ENCODE results near the gene ATF4.

Gene ATF4

DNA sequence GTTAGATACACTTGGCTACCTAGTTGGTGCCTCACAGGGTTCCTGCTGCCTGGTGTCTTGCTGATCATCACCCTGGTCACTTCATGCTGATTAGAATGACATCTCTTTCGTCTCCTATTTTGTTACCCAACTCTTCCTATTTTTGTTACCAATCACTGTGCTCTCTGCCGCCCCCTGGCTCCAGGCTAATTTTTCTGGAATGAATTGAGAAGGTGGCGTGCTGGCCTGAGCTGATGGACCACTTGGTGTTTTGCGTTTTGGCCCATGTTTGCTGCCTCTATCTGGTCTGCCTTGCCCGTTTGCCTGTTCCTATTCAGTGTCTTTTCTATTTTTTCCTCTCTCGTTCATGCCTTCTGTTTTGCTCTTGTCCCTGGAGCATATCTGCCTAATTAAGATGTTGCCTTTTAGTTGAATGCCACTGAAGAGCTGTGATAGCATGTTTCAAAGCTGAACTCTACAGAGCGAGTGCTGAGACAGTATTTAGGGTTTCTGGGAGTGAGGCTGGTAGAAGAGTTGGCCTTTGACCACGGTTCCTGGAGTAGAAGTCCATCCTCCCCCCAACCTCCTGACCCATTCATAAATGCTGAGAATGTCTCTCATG is 5.9 kb upstream of the ATF4 start:
- Histone ChIP-seq H3K9me2 (replicated peaks; ENCODE audit: insufficient read depth, low read length) (no peaks in the 10 kb centered on the region), H3K36me3 (ENCODE audit: low read length) (peaks cover 13% of the 10 kb centered on the region; the same call in 1 of the 2 replicates), H3K27ac (ENCODE audit: low read depth, low read length) (no peak overlapping the region), H3K4me3 (ENCODE audit: insufficient read depth, low read length, poor library complexity, severe bottlenecking) (no peak overlapping the region), H3K9me3 (ENCODE audit: insufficient read depth, low read length) (no peaks in the 10 kb centered on the region), H3F3A (ENCODE audit: insufficient read depth) (peaks cover 24% of the 10 kb centered on the region), H4K20me1 (ENCODE audit: low read depth, low read length) (no peaks in the 10 kb centered on the region; the same call in 1 of the 2 replicates), H3K79me2 (ENCODE audit: insufficient read depth, low read length) (peaks cover 28% of the 10 kb centered on the region), H3K4me2 (ENCODE audit: low read depth, low read length, poor library complexity, severe bottlenecking) (no peak overlapping the region), H3K27me3 (ENCODE audit: low read length) (no peaks in the 10 kb centered on the region), H2AFZ (ENCODE audit: low read depth, low read length, severe bottlenecking) (no peak overlapping the region), H3K9ac (ENCODE audit: low read length) (no peak overlapping the region)
- no peak for TF ChIP-seq EZH2phosphoT487 (conservative IDR thresholded peaks at IDR 0.05; ENCODE audit: low read length)
- TF ChIP-seq, protein P1, sequence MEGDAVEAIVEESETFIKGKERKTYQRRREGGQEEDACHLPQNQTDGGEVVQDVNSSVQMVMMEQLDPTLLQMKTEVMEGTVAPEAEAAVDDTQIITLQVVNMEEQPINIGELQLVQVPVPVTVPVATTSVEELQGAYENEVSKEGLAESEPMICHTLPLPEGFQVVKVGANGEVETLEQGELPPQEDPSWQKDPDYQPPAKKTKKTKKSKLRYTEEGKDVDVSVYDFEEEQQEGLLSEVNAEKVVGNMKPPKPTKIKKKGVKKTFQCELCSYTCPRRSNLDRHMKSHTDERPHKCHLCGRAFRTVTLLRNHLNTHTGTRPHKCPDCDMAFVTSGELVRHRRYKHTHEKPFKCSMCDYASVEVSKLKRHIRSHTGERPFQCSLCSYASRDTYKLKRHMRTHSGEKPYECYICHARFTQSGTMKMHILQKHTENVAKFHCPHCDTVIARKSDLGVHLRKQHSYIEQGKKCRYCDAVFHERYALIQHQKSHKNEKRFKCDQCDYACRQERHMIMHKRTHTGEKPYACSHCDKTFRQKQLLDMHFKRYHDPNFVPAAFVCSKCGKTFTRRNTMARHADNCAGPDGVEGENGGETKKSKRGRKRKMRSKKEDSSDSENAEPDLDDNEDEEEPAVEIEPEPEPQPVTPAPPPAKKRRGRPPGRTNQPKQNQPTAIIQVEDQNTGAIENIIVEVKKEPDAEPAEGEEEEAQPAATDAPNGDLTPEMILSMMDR (IDR thresholded peaks at IDR 0.05; ENCODE audit: insufficient read depth, low read length, poor library complexity, severe bottlenecking), result peak; percentile 72

DNA sequence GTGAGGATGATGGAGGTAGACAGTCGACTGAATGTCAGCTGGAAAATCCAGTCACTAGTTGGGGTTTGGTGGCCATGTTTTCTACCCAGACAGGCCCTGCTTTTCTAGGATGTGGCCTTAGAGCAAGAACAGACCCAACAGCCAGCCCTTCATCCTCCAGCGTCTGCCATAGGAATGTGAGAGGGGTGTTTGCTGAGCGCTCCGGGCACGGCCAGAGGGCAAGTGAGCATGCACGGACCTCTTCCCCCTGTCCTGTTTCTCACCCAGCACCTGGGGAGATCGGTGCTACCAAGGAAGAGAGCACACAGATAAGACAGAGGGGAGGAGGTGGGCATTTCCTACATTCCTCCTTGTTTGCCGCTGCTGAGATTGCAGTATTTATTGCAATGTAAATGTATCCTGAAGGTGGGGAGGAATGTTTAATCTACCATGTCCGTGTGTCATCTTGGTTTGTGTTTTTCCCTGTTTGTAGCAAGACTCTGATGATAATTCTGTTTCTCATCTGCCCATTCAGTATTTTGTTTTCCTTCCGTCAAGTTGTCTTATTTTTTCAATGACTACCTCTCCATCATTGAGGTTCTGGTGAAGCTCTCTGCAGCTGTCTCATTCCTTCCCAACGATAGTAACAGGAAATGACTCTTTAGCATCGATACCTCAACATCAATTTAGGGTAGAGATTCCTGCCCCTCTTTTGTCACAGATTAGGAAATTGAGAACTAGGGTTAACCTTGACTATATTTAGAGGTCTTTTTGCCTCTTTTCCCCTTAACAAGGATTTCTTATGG is 4.9 kb upstream of the ATF4 start:
- Histone ChIP-seq H3F3A (ENCODE audit: insufficient read depth) (peaks cover 25% of the 10 kb centered on the region), H3K9ac (ENCODE audit: low read length) (no peak overlapping the region), H3K9me2 (replicated peaks; ENCODE audit: insufficient read depth, low read length) (no peaks in the 10 kb centered on the region), H3K4me3 (ENCODE audit: insufficient read depth, low read length, poor library complexity, severe bottlenecking) (no peak overlapping the region), H3K27me3 (ENCODE audit: low read length) (no peaks in the 10 kb centered on the region), H3K4me2 (ENCODE audit: low read depth, low read length, poor library complexity, severe bottlenecking) (no peak overlapping the region), H2AFZ (ENCODE audit: low read depth, low read length, severe bottlenecking) (no peak overlapping the region), H4K20me1 (ENCODE audit: low read depth, low read length) (no peaks in the 10 kb centered on the region; the same call in 1 of the 2 replicates), H3K27ac (ENCODE audit: low read depth, low read length) (no peak overlapping the region), H3K79me2 (ENCODE audit: insufficient read depth, low read length) (peaks cover 30% of the 10 kb centered on the region), H3K36me3 (ENCODE audit: low read length) (peaks cover 13% of the 10 kb centered on the region; the same call in 1 of the 2 replicates), H3K9me3 (ENCODE audit: insufficient read depth, low read length) (no peaks in the 10 kb centered on the region)
- TF ChIP-seq, protein P1 (IDR thresholded peaks at IDR 0.05; ENCODE audit: insufficient read depth, low read length, poor library complexity, severe bottlenecking), result no peak
- TF ChIP-seq EZH2phosphoT487 (conservative IDR thresholded peaks at IDR 0.05; ENCODE audit: low read length), result no peak

DNA sequence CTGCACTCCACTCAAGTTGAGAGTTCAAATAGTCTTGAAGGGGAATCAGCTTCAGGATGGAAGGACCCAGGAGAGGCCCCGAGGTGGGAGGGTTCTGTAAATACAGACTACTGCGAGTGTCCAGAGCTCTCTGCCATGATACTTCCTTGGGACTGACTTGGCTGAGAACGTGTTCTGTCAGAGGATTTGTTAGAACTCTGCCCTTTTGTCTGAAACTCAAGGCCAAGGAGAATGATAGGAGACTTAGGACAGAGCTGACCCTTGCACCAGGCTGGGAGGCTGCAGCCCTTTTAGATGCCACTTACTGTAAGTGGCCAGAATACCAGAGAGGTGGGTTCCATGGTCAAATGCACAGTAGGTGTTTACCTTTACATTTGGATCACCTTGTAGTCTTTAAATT is 2.9 kb upstream of the ATF4 start:
- H2AFZ ChIP-seq (ENCODE audit: low read depth, low read length, severe bottlenecking), result no peak overlapping the region
- H3F3A ChIP-seq (ENCODE audit: insufficient read depth), result peaks cover 44% of the 10 kb centered on the region
- no peak overlapping the region for H3K9ac ChIP-seq (ENCODE audit: low read length)
- H3K9me2 ChIP-seq (replicated peaks; ENCODE audit: insufficient read depth, low read length), result no peaks in the 10 kb centered on the region
- no peak overlapping the region for H3K4me3 ChIP-seq (ENCODE audit: insufficient read depth, low read length, poor library complexity, severe bottlenecking)
- H3K9me3 ChIP-seq (ENCODE audit: insufficient read depth, low read length), result no peaks in the 10 kb centered on the region
- H3K4me2 ChIP-seq (ENCODE audit: low read depth, low read length, poor library complexity, severe bottlenecking), result no peak overlapping the region
- no peak for TF ChIP-seq EZH2phosphoT487 (conservative IDR thresholded peaks at IDR 0.05; ENCODE audit: low read length)
- TF ChIP-seq, protein P1 (IDR thresholded peaks at IDR 0.05; ENCODE audit: insufficient read depth, low read length, poor library complexity, severe bottlenecking), result no peak
- peaks cover 25% of the 10 kb centered on the region for H3K36me3 ChIP-seq (ENCODE audit: low read length)
- H3K27ac ChIP-seq (ENCODE audit: low read depth, low read length), result no peak overlapping the region
- no peaks in the 10 kb centered on the region for H3K27me3 ChIP-seq (ENCODE audit: low read length)
- peaks cover 11% of the 10 kb centered on the region; the same call in 1 of the 2 replicates for H4K20me1 ChIP-seq (ENCODE audit: low read depth, low read length)
- peaks cover 47% of the 10 kb centered on the region for H3K79me2 ChIP-seq (ENCODE audit: insufficient read depth, low read length)

All from SU-DHL-6 (cell line).